OCI-LY7 (cell line): ENCODE results near the gene YEATS4. TPM values are rescaled to one million over a fixed set of nuclear protein-coding genes. Genes with fewer than 3 reads are reported as not detected.

Experiments
- BruUV-seq: library from RNA; stranded (reverse); fragments of 400-500 nt; replicated peaks from 2 replicates; lab custom pipeline; 2021; lab: Mats Ljungman, UMichigan
- CTCF ChIA-PET: fragments of 300-600 bp; sonication (Branson Sonifier 250); formaldehyde crosslinking; loops from one replicate; lab custom pipeline; 2022; ENCODE audit warnings: antibody characterized with exemption; ENCODE audit not compliant: unreplicated experiment; lab: Charles Lee
- POLR2A ChIA-PET: fragments of 300-600 bp; sonication (Branson Sonifier 250); formaldehyde crosslinking; loops from one replicate; lab custom pipeline; 2022; ENCODE audit warnings: antibody characterized with exemption; lab: Charles Lee
- DNase-seq: peaks from one replicate; pipeline ENCODE4 v3.0.0-alpha.2; 2015; ENCODE audit warnings: low spot score
- H2AFZ ChIP-seq: fragments of 200-600 bp; sonication (generic), shearing (Covaris generic); 2 replicates; pipeline ENCODE4 v1.6.1; 2014; ENCODE audit warnings: mild to moderate bottlenecking, antibody characterized with exemption, low read length, moderate library complexity
- H3K27ac ChIP-seq: fragments of 200-600 bp; sonication (generic); 2 replicates; pipeline ENCODE4 v1.5.1; 2014; ENCODE audit warnings: mixed run types, low read depth, mild to moderate bottlenecking, moderate library complexity, low read length, inconsistent platforms; ENCODE audit not compliant: poor library complexity, severe bottlenecking
- H3K36me3 ChIP-seq: fragments of 200-600 bp; sonication (generic); 2 replicates; pipeline ENCODE4 v1.6.1; 2014; ENCODE audit warnings: mild to moderate bottlenecking, antibody characterized with exemption, low read length, moderate library complexity, mixed read lengths; ENCODE audit not compliant: insufficient read depth
- H3K4me1 ChIP-seq: fragments of 200-600 bp; sonication (generic); 2 replicates; pipeline ENCODE4 v1.5.1; 2014; ENCODE audit warnings: mild to moderate bottlenecking, low read length; ENCODE audit not compliant: insufficient read depth, poor library complexity, severe bottlenecking
- H3K4me2 ChIP-seq: fragments of 200-600 bp; sonication (generic); 2 replicates; pipeline ENCODE4 v1.6.1; 2014; ENCODE audit warnings: mild to moderate bottlenecking, low read length
- H3K4me3 ChIP-seq: fragments of 200-600 bp; sonication (generic); 2 replicates; pipeline ENCODE4 v1.5.1; 2014; ENCODE audit warnings: mild to moderate bottlenecking, low read depth, low read length; ENCODE audit not compliant: poor library complexity, severe bottlenecking
- H3K79me2 ChIP-seq: fragments of 200-600 bp; sonication (generic); 2 replicates; pipeline ENCODE4 v1.6.1; 2016; ENCODE audit warnings: low read depth, mild to moderate bottlenecking, low read length, moderate library complexity, mixed read lengths; ENCODE audit not compliant: insufficient read depth
- H3K9me2 ChIP-seq: fragments of 200-600 bp; sonication (generic); 2 replicates; pipeline ENCODE4 v1.6.1; 2016; ENCODE audit warnings: mild to moderate bottlenecking, low read length, mixed read lengths; ENCODE audit not compliant: insufficient read depth
- H3K9me3 ChIP-seq: fragments of 200-600 bp; sonication (generic); 2 replicates; pipeline ENCODE4 v1.6.1; 2014; ENCODE audit warnings: mild to moderate bottlenecking, mixed run types, low read length, mixed read lengths
- H4K20me1 ChIP-seq: fragments of 200-600 bp; sonication (generic); 2 replicates; pipeline ENCODE4 v1.6.1; 2014; ENCODE audit warnings: mild to moderate bottlenecking, antibody characterized with exemption, low read length, moderate library complexity, mixed read lengths; ENCODE audit not compliant: insufficient read depth
- CTCF ChIP-seq: fragments of 200-600 bp; sonication (generic); conservative IDR thresholded peaks from 2 replicates; pipeline ENCODE4 v1.5.1; 2014; ENCODE audit warnings: mild to moderate bottlenecking, antibody characterized with exemption, low read length, moderate library complexity, mixed read lengths
- EZH2phosphoT487 ChIP-seq: fragments of 200-600 bp; sonication (generic); IDR thresholded peaks from 2 replicates; pipeline ENCODE4 v1.6.1; 2018; ENCODE audit warnings: low read depth, borderline replicate concordance, mild to moderate bottlenecking, mixed run types, antibody characterized with exemption, low read length, moderate library complexity, mixed read lengths
- intact Hi-C: fragments of 100-400 bp; cut with micrococcal nuclease; formaldehyde crosslinking; loops from one replicate; pipeline ENCODE4 v1.10.0; 2022; ENCODE audit not compliant: unreplicated experiment
- total RNA-seq, 2 experiments: library from RNA; depleted of rRNA in 1 of 2; stranded (reverse); fragments of >200 nt in 1 of 2; shearing (Covaris generic) in 1 of 2; gene quantifications; 2 replicates each; pipeline ENCODE4 v1.2.3, GENCODE V29; 2014 to 2022

The YEATS4 gene
- total RNA-seq, 2 experiments from 2014 or later: 80.4 to 122 TPM

GRCh38 chr12:69396041-69396440 is 36.5 kb downstream of the YEATS4 start:
- Histone ChIP-seq H3K27ac (no peak overlapping the region), H3K9me3 (peaks cover 20% of the 10 kb centered on the region), H3K79me2 (no peaks in the 10 kb centered on the region), H3K4me3 (no peak overlapping the region), H3K4me1 (no peaks in the 10 kb centered on the region), H4K20me1 (no peaks in the 10 kb centered on the region), H3K4me2 (no peak overlapping the region), H3K36me3 (peaks cover 67% of the 10 kb centered on the region), H3K9me2 (no peaks in the 10 kb centered on the region), H2AFZ (no peak overlapping the region)
- DNase-seq: no peak
- CTCF ChIA-PET: no interaction called here
- intact Hi-C loops: no loop called here
- TF ChIP-seq EZH2phosphoT487 (no peak), CTCF (no peak)
- BruUV-seq: no TSS peak
- POLR2A ChIA-PET: no interaction called here

GRCh38 chr12:69396963-69397362 is 37.4 kb downstream of the YEATS4 start:
- intact Hi-C loops: no loop called here
- CTCF ChIA-PET: no interaction called here
- no peak overlapping the region for H2AFZ ChIP-seq
- POLR2A ChIA-PET: no interaction called here
- no peaks in the 10 kb centered on the region for H3K4me1 ChIP-seq
- H3K4me2 ChIP-seq: no peak overlapping the region
- no peak overlapping the region for H3K27ac ChIP-seq
- H3K9me3 ChIP-seq: peaks cover 20% of the 10 kb centered on the region
- no peak overlapping the region for H3K4me3 ChIP-seq
- no TSS peak for BruUV-seq
- H3K79me2 ChIP-seq: no peaks in the 10 kb centered on the region
- peaks cover 58% of the 10 kb centered on the region for H3K36me3 ChIP-seq
- H4K20me1 ChIP-seq: no peaks in the 10 kb centered on the region
- no peaks in the 10 kb centered on the region for H3K9me2 ChIP-seq
- TF ChIP-seq EZH2phosphoT487 (no peak), CTCF (no peak)
- no peak for DNase-seq

GRCh38 chr12:69397978-69398377 is 38.4 kb downstream of the YEATS4 start:
- H3K9me3 ChIP-seq: peaks cover 20% of the 10 kb centered on the region
- H3K4me2 ChIP-seq: no peak overlapping the region
- no peak for DNase-seq
- H3K4me3 ChIP-seq: no peak overlapping the region
- H3K79me2 ChIP-seq: no peaks in the 10 kb centered on the region
- peaks cover 48% of the 10 kb centered on the region for H3K36me3 ChIP-seq
- H2AFZ ChIP-seq: no peak overlapping the region
- no peak for TF ChIP-seq CTCF
- TF ChIP-seq EZH2phosphoT487: no peak
- H4K20me1 ChIP-seq: no peaks in the 10 kb centered on the region
- BruUV-seq: no TSS peak
- H3K4me1 ChIP-seq: no peaks in the 10 kb centered on the region
- H3K27ac ChIP-seq: no peak overlapping the region
- CTCF ChIA-PET: no interaction called here
- no peaks in the 10 kb centered on the region for H3K9me2 ChIP-seq
- intact Hi-C loops: no loop called here
- POLR2A ChIA-PET: no interaction called here
